SJSA1 (cell line): ENCODE results near the gene NFIA. TPM values are rescaled to one million over a fixed set of nuclear protein-coding genes. Genes with fewer than 3 reads are reported as not detected.
"Not testable (repeated sequence)": the region's sequence is repeated elsewhere in the genome, so short reads cannot be mapped to it uniquely, and the experiment has no call there.

Experiments used
- DNase-seq, 2 experiments: peaks; one replicate each; pipeline ENCODE4 v3.0.0-alpha.2; 2015 to 2020; ENCODE audit warnings: low spot score in 2 of 2, low read depth in 1 of 2
- H3K27ac ChIP-seq: fragments of 250-450 bp; sonication (Bioruptor Pico); 2 replicates; pipeline ENCODE4 v1.5.1; 2020; ENCODE audit warnings: mild to moderate bottlenecking, moderate library complexity
- H3K27me3 ChIP-seq: fragments of 250-450 bp; sonication (Bioruptor Pico); replicated peaks from 2 replicates; pipeline ENCODE4 v1.5.1; 2020; ENCODE audit warnings: mild to moderate bottlenecking, moderate library complexity
- H3K36me3 ChIP-seq: fragments of 250-450 bp; sonication (Bioruptor Pico); 2 replicates; pipeline ENCODE4 v1.5.1; 2020; ENCODE audit warnings: mild to moderate bottlenecking
- H3K4me1 ChIP-seq: fragments of 250-450 bp; sonication (Bioruptor Pico); replicated peaks from 2 replicates; pipeline ENCODE4 v1.6.1; 2021; ENCODE audit warnings: mild to moderate bottlenecking
- H3K4me3 ChIP-seq: fragments of 250-450 bp; sonication (Bioruptor Pico); 2 replicates; pipeline ENCODE4 v1.5.1; 2020; ENCODE audit warnings: mild to moderate bottlenecking
- H3K9me3 ChIP-seq: fragments of 250-450 bp; sonication (Bioruptor Pico); replicated peaks from 2 replicates; pipeline ENCODE4 v1.5.1; 2020; ENCODE audit warnings: mild to moderate bottlenecking
- total RNA-seq: library from RNA; depleted of rRNA; stranded (reverse); fragments of >200 nt; shearing (Covaris generic); gene quantifications from 2 replicates; pipeline ENCODE4 v1.2.3, GENCODE V29; 2014

The NFIA gene
- total RNA-seq, 1 experiment from 2014 or later = 0.74 TPM

GRCh38 chr1:61277121-61277690, 194.8 kb downstream of the NFIA start:
- H3K27ac ChIP-seq = no peak overlapping the region
- no peaks in the 10 kb centered on the region for H3K4me1 ChIP-seq
- DNase-seq = no peak
- H3K9me3 ChIP-seq = no peaks in the 10 kb centered on the region
- no peaks in the 10 kb centered on the region for H3K27me3 ChIP-seq
- no peaks in the 10 kb centered on the region for H3K36me3 ChIP-seq
- H3K4me3 ChIP-seq = no peak overlapping the region

DNA sequence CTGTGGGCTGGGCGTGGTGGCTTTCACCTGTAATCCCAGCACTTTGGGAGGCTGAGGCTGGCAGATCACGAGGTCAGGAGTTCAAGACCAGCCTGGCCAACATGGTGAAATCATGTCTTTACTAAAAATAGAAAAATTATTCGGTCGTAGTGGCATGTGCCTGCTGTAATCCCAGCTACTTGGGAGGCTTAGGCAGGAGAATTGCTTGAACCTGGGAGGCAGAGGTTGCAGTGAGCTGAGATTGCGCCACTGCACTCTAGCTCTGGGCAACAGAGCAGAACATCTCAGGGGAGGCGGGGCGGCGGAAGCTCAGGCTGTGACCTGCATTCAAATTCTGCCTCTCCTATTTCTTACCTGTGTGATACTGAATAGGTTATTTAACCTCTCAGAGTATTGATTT, 196.1 kb downstream of the NFIA start:
- not testable (repeated sequence) for H3K27me3 ChIP-seq, H3K36me3 ChIP-seq, DNase-seq, H3K9me3 ChIP-seq, H3K27ac ChIP-seq, H3K4me3 ChIP-seq, H3K4me1 ChIP-seq

DNA sequence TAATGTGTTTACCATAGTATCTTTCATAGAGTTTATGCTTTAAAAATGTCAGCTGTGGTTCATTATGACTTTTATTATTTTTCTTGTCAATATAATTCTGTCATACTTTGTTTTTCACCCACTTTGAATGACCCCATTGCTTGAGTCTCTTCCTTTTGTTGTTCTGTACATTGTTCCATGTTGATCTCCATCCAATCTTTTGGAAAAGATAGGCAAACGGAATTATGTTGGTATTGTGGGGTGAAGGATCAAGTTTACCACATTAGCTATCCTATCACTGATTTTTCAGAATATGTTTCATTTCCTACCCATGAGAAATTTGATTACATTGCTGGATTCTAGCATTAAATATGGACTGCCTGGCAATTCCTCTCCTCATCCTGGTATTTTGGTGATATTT, 196.6 kb downstream of the NFIA start:
- H3K36me3 ChIP-seq = no peaks in the 10 kb centered on the region
- no peak overlapping the region for H3K4me3 ChIP-seq
- H3K4me1 ChIP-seq = no peaks in the 10 kb centered on the region
- no peak for DNase-seq
- no peaks in the 10 kb centered on the region for H3K9me3 ChIP-seq
- H3K27me3 ChIP-seq = no peaks in the 10 kb centered on the region
- no peak overlapping the region for H3K27ac ChIP-seq

DNA sequence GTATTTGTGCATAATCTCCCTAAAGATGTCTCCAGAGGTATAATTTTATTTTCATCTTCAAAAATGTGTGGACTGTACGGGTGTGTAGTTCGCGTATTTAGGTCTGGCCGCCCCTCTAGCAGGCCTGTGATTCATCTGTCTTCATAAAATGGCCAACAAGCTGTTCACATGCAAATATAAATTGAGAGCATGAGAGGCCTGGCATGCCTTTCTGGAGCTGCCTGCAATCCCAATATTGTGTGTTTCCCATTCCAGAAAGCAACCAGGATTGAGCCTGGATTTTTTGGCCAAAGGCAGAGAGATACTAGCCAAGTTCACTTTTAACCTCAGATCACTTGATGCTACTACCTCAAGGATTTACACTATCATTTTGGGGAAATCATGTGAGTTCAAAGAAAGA, 197.2 kb downstream of the NFIA start:
- no peaks in the 10 kb centered on the region for H3K4me1 ChIP-seq
- DNase-seq = no peak
- no peak overlapping the region for H3K27ac ChIP-seq
- no peaks in the 10 kb centered on the region for H3K36me3 ChIP-seq
- H3K27me3 ChIP-seq = no peaks in the 10 kb centered on the region
- H3K4me3 ChIP-seq = no peak overlapping the region
- no peaks in the 10 kb centered on the region for H3K9me3 ChIP-seq

- H3K27me3 ChIP-seq = no peaks in the 10 kb centered on the region
- no peaks in the 10 kb centered on the region for H3K9me3 ChIP-seq
- H3K36me3 ChIP-seq = no peaks in the 10 kb centered on the region
- DNase-seq = no peak
- no peaks in the 10 kb centered on the region for H3K4me1 ChIP-seq
- no peak overlapping the region for H3K4me3 ChIP-seq
- H3K27ac ChIP-seq = no peak overlapping the region
Measured at GRCh38 chr1:61280452-61280851, 198.1 kb downstream of the NFIA start.

DNA sequence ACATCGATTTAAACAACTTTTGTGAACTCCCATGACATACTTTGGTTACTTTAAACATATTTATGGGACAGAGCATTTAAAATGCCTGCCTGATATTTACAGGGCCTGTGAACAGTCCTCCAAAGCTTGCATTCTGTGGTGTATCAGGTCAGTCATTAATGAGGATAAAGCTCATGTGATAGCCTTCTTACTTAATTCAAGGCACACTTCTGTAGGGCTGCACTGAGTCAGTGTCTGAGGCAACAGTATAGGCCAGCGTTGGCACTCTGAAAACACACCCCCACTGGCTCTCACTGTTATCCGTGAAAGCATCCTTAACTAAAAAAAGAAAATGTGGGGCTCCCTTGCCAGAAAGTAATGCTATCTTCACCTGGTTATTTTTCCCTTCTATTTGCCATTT, 200.0 kb downstream of the NFIA start:
- DNase-seq = no peak
- Histone ChIP-seq H3K9me3 (no peaks in the 10 kb centered on the region), H3K36me3 (no peaks in the 10 kb centered on the region)

GRCh38 chr1:61284248-61284854, 202.0 kb downstream of the NFIA start:
- no peaks in the 10 kb centered on the region for H3K9me3 ChIP-seq
- H3K36me3 ChIP-seq = no peaks in the 10 kb centered on the region
- no peak overlapping the region for H3K27ac ChIP-seq
- no peaks in the 10 kb centered on the region for H3K27me3 ChIP-seq
- no peak for DNase-seq
- H3K4me1 ChIP-seq = no peaks in the 10 kb centered on the region
- no peak overlapping the region for H3K4me3 ChIP-seq

More for the DNA sequence above, 200.0 kb downstream of the NFIA start:
- no peak overlapping the region for H3K27ac ChIP-seq
- H3K4me1 ChIP-seq = no peaks in the 10 kb centered on the region
- no peaks in the 10 kb centered on the region for H3K27me3 ChIP-seq
- H3K4me3 ChIP-seq = no peak overlapping the region

GRCh38 chr1:61284936-61285335, 202.6 kb downstream of the NFIA start:
- no peak for DNase-seq
- H3K4me1 ChIP-seq = no peaks in the 10 kb centered on the region

DNA sequence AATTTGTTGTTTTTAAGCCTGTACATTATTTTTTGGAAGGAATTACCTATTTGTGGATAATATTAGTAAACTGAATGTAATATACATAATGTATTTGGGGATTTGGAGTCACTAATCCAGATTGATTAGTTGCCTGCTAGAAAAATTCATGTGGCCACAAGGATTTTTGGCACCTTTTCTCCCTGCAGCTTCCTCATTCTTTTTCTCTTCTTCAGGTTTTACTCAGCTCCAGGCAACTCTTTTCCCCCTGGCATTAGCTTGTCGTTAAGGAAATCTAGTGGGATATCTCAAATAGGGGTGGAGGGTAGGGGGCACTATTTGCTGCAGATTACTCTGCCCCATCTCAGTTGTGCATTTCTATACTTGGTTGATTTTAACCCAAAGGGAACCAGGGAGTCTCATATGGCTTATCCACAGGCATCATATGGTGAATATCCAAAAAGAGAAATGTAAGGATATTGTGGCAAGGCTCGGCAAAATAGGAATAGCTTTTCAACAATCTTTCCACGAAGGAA, 203.1 kb downstream of the NFIA start:
- Histone ChIP-seq H3K36me3 (no peaks in the 10 kb centered on the region), H3K27ac (no peak overlapping the region), H3K27me3 (0 out of 2 replicates have a peak, but pooled peaks cover 3% of the 10 kb centered on the region), H3K4me1 (no peaks in the 10 kb centered on the region), H3K4me3 (no peak overlapping the region), H3K9me3 (no peaks in the 10 kb centered on the region)
- DNase-seq = no peak

More at GRCh38 chr1:61284936-61285335, 202.6 kb downstream of the NFIA start:
- Histone ChIP-seq H3K27ac (no peak overlapping the region), H3K36me3 (no peaks in the 10 kb centered on the region), H3K4me3 (no peak overlapping the region), H3K27me3 (no peaks in the 10 kb centered on the region), H3K9me3 (no peaks in the 10 kb centered on the region)

- Histone ChIP-seq H3K4me1 (no peaks in the 10 kb centered on the region), H3K9me3 (no peaks in the 10 kb centered on the region), H3K4me3 (no peak overlapping the region), H3K36me3 (no peaks in the 10 kb centered on the region), H3K27me3 (0 out of 2 replicates have a peak, but pooled peaks cover 4% of the 10 kb centered on the region), H3K27ac (no peak overlapping the region)
- no peak for DNase-seq
Measured at GRCh38 chr1:61287014-61287413, 204.7 kb downstream of the NFIA start.

GRCh38 chr1:61287734-61288133, 205.4 kb downstream of the NFIA start:
- no peaks in the 10 kb centered on the region for H3K36me3 ChIP-seq
- 0 out of 2 replicates have a peak, but pooled peaks cover 4% of the 10 kb centered on the region for H3K27me3 ChIP-seq
- H3K4me3 ChIP-seq = no peak overlapping the region
- no peak overlapping the region for H3K27ac ChIP-seq
- no peaks in the 10 kb centered on the region for H3K4me1 ChIP-seq
- no peak for DNase-seq
- H3K9me3 ChIP-seq = no peaks in the 10 kb centered on the region

- H3K27ac ChIP-seq = no peak overlapping the region
- DNase-seq = no peak
- H3K27me3 ChIP-seq = 0 out of 2 replicates have a peak, but pooled peaks cover 4% of the 10 kb centered on the region
- no peaks in the 10 kb centered on the region for H3K9me3 ChIP-seq
- no peaks in the 10 kb centered on the region for H3K4me1 ChIP-seq
- H3K4me3 ChIP-seq = no peak overlapping the region
- H3K36me3 ChIP-seq = no peaks in the 10 kb centered on the region
Measured at GRCh38 chr1:61289232-61290098, 207.1 kb downstream of the NFIA start.

- H3K4me1 ChIP-seq = no peaks in the 10 kb centered on the region
- H3K4me3 ChIP-seq = no peak overlapping the region
- DNase-seq = no peak
- no peak overlapping the region for H3K27ac ChIP-seq
- no peaks in the 10 kb centered on the region for H3K9me3 ChIP-seq
- no peaks in the 10 kb centered on the region for H3K36me3 ChIP-seq
- H3K27me3 ChIP-seq = 0 out of 2 replicates have a peak, but pooled peaks cover 4% of the 10 kb centered on the region
Measured at GRCh38 chr1:61290525-61290924, 208.2 kb downstream of the NFIA start.

DNA sequence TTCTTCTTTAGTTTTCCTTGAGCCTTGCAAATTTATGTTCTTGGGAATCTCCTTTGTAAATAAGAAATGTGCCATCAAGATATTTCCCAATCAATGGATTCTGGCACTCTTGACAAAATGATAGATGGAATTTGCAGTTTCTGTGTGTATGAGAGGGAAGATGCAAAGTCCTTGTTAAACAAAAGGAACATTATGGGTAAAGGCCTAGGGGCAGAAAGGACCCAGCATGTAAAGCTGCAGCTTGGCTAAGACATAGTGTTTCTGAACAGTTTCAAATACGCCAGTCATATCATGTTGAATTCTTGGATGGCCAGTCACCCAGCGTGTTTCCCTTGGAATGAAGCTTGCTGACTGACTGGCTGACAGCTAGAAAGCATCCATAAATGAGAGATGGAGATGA, 210.8 kb downstream of the NFIA start:
- Histone ChIP-seq H3K36me3 (no peaks in the 10 kb centered on the region), H3K4me1 (no peaks in the 10 kb centered on the region), H3K4me3 (no peak overlapping the region), H3K27me3 (0 out of 2 replicates have a peak, but pooled peaks cover 4% of the 10 kb centered on the region), H3K9me3 (no peaks in the 10 kb centered on the region), H3K27ac (no peak overlapping the region)
- DNase-seq = no peak
